Chondrocyte (in vitro differentiated cells): Measurements from ENCODE around the gene NFE2L3. TPM values are rescaled to one million over a fixed set of nuclear protein-coding genes. Genes with fewer than 3 reads are reported as not detected.

Source experiments
- DNase-seq: peaks from one replicate; pipeline ENCODE4 v3.0.0; 2021; ENCODE audit warnings: mixed read lengths, low spot score
- H3K27ac Mint-ChIP-seq: one replicate; pipeline ENCODE4 v1.8.0; 2021; ENCODE audit warnings: mild to moderate bottlenecking, moderate library complexity, mixed read lengths; ENCODE audit not compliant: unreplicated experiment
- H3K27me3 Mint-ChIP-seq: 2 replicates; pipeline ENCODE4 v1.8.0; 2021; ENCODE audit warnings: low read depth, mixed read lengths
- H3K36me3 Mint-ChIP-seq: 2 replicates; pipeline ENCODE4 v1.8.0; 2021; ENCODE audit warnings: low read depth, mixed read lengths
- H3K4me1 Mint-ChIP-seq: 2 replicates; pipeline ENCODE4 v1.8.0; 2021; ENCODE audit warnings: low read depth, mild to moderate bottlenecking, mixed read lengths
- H3K4me3 Mint-ChIP-seq: one replicate; pipeline ENCODE4 v1.8.0; 2021; ENCODE audit warnings: mild to moderate bottlenecking, moderate library complexity, mixed read lengths; ENCODE audit not compliant: unreplicated experiment
- H3K9me3 Mint-ChIP-seq: 2 replicates; pipeline ENCODE4 v1.8.0; 2021; ENCODE audit warnings: low read depth, mixed read lengths
- total RNA-seq: library from RNA; stranded (reverse); gene quantifications from 3 replicates; pipeline ENCODE4 v1.2.1, GENCODE V29; 2021
- TF ChIP-seq, protein P1 (sequence below): fragments of 200-600 bp; sonication (generic); IDR thresholded peaks from 2 replicates; pipeline ENCODE4 v1.5.0; 2021; ENCODE audit warnings: antibody characterized with exemption, mild to moderate bottlenecking, moderate library complexity

Gene NFE2L3
- total RNA-seq, 1 donor from 2014 or later = 0.52 TPM

DNA sequence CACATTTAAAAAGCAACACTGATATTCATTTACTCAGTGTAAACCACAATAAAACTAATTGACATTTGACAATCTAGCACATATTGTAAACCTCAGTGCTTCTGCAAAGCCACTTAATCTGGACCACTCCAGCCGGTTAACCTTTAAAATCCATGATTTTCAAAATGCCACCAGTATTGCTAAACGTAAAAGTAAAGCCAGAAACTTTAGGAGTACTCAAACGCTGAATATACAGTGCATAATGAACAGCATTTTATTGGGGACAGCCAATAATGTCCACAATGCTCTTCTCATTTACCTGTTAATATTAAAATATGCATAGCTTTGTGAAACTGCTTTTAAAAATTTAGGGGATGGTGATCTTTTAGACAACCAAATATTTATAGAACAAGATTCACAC is 37.7 kb downstream of the NFE2L3 start:
- H3K27me3 Mint-ChIP-seq = no peaks in the 10 kb centered on the region
- TF ChIP-seq, protein P1, sequence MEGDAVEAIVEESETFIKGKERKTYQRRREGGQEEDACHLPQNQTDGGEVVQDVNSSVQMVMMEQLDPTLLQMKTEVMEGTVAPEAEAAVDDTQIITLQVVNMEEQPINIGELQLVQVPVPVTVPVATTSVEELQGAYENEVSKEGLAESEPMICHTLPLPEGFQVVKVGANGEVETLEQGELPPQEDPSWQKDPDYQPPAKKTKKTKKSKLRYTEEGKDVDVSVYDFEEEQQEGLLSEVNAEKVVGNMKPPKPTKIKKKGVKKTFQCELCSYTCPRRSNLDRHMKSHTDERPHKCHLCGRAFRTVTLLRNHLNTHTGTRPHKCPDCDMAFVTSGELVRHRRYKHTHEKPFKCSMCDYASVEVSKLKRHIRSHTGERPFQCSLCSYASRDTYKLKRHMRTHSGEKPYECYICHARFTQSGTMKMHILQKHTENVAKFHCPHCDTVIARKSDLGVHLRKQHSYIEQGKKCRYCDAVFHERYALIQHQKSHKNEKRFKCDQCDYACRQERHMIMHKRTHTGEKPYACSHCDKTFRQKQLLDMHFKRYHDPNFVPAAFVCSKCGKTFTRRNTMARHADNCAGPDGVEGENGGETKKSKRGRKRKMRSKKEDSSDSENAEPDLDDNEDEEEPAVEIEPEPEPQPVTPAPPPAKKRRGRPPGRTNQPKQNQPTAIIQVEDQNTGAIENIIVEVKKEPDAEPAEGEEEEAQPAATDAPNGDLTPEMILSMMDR = no peak
- H3K9me3 Mint-ChIP-seq = no peaks in the 10 kb centered on the region
- peaks cover 55% of the 10 kb centered on the region for H3K4me1 Mint-ChIP-seq
- no peak overlapping the region for H3K4me3 Mint-ChIP-seq
- DNase-seq = no peak
- no peak overlapping the region for H3K27ac Mint-ChIP-seq
- H3K36me3 Mint-ChIP-seq = peaks cover 67% of the 10 kb centered on the region

DNA sequence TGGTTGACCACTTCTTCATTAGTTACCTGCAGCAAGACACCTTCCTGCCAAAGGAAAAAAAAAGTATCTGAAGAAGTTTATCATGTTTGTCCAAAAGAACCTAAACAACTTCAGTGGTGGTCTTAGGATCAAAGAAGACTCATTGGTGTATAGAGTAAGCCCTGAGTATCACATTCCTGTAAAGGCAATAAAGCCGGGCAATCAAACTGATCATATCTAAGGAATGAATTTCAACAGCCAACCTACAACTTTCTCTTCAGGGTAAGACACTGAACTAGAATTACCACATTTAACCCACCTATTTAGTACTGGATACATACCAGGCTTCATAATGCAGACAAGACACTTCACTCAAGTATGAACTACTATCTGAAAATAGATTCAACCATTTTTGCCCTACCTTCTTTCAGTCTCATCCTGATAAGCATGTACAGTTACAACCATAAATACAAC is 38.4 kb downstream of the NFE2L3 start:
- TF ChIP-seq, protein P1 = no peak
- Mint-ChIP-seq H3K27ac (peak overlapping the region; percentile 51), H3K9me3 (no peaks in the 10 kb centered on the region), H3K4me1 (peaks cover 52% of the 10 kb centered on the region), H3K4me3 (no peak overlapping the region), H3K27me3 (no peaks in the 10 kb centered on the region), H3K36me3 (peaks cover 67% of the 10 kb centered on the region)
- no peak for DNase-seq

DNA sequence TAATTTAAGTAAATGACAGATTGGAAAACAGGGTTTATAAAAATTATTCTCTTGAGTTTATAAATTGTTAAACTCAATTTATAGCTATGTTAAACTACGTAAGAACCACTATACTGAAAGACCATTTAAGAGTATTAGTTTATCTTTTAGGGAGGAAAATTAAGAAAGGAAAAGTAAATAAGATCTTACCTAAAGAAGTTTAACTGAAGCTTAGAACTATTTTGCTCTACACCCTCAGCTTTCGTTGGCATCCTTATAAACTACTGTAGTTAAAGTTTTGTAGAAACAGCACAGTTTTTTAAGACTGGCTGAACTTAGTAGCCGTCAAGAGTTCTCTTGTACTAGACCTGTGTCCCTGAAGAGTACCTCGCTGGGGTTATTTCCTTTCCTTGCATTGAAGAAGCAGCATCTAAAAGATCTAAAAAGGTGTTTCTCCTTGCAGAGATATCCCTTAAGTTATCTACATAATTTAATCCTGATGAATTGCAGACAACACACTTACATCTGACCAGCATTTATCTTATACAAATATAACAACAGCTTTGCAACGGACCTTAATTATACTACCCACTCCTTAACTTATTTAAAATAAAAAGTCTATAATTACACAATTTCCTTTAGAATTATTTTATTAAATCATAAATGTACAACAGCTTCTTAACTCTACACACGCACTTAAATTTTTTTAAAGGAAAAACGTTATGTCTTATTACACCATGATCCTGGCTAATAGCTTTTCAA is 39.4 kb downstream of the NFE2L3 start:
- Mint-ChIP-seq H3K36me3 (peaks cover 74% of the 10 kb centered on the region), H3K27ac (no peak overlapping the region), H3K9me3 (no peaks in the 10 kb centered on the region), H3K4me1 (peaks cover 58% of the 10 kb centered on the region), H3K4me3 (no peak overlapping the region), H3K27me3 (no peaks in the 10 kb centered on the region)
- DNase-seq = no peak
- TF ChIP-seq, protein P1 = no peak

DNA sequence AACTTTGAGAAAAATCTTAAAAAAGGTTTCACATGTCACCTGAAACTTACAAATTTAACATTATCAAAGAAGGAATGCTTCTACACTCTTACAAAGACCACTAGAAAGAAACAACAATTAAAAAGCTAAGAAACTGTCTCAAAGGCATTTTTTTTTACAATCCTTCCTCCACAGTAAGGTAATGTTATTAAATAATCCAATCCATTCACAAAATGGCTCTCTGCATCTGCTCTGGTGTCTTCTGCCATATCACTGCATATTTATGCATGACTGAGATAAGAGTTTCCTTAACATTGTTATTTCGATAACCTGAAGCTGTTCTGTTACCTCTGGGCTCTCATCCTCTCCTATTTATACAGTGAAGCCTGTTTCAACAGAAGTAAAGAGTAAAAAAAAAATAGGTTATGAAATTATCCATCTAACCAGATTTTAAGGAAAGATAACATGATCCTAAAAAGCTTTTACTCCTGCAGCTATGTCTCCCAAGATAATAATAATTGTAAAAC is 40.0 kb downstream of the NFE2L3 start:
- Mint-ChIP-seq H3K27ac (no peak overlapping the region), H3K4me3 (no peak overlapping the region)
- TF ChIP-seq, protein P1 = no peak

DNA sequence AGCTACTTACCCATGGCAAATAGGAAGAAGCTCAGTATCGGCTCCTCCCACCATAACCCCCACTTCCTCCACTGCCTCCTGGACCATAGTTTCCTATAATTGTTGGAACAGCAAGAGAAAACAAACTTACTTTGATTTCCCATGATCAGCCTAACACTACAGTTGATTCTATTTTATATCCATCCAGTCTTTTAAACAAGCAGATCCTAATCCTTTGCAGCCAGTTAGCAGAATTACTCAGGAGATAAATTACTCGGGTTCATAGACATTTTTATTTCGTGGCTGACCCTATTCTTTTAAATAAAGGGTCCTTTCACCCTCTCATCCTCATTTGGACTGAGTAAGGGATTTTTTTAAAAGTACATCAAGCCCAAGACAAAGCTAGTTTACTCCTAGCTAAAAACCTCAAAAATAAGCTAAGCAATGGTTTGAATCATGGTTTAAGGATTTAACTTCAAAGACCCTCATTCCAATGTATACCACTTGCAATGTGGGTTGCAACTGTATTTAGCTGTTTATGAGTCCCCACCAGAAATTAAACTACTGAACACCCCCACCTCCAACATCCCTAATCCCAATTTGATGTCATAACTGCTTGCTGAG is 40.6 kb downstream of the NFE2L3 start:
- H3K9me3 Mint-ChIP-seq = no peaks in the 10 kb centered on the region
- peaks cover 60% of the 10 kb centered on the region for H3K4me1 Mint-ChIP-seq
- H3K27me3 Mint-ChIP-seq = no peaks in the 10 kb centered on the region
- H3K4me3 Mint-ChIP-seq = no peak overlapping the region
- no peak overlapping the region for H3K27ac Mint-ChIP-seq
- peaks cover 78% of the 10 kb centered on the region for H3K36me3 Mint-ChIP-seq
- TF ChIP-seq, protein P1 = no peak
- no peak for DNase-seq

More for the DNA sequence above, 40.0 kb downstream of the NFE2L3 start:
- H3K36me3 Mint-ChIP-seq = peaks cover 77% of the 10 kb centered on the region
- H3K27me3 Mint-ChIP-seq = no peaks in the 10 kb centered on the region
- DNase-seq = no peak
- no peaks in the 10 kb centered on the region for H3K9me3 Mint-ChIP-seq
- peaks cover 59% of the 10 kb centered on the region for H3K4me1 Mint-ChIP-seq
